Measurements from ENCODE around the gene TESPA1. TPM values are rescaled to one million over a fixed set of nuclear protein-coding genes. Genes with fewer than 3 reads are reported as not detected.
A peak's percentile ranks its signal among the peaks of the same experiment; 100 is the strongest.

Gene TESPA1
- total RNA-seq, 6 experiments from 2014 or later: not detected

DNA sequence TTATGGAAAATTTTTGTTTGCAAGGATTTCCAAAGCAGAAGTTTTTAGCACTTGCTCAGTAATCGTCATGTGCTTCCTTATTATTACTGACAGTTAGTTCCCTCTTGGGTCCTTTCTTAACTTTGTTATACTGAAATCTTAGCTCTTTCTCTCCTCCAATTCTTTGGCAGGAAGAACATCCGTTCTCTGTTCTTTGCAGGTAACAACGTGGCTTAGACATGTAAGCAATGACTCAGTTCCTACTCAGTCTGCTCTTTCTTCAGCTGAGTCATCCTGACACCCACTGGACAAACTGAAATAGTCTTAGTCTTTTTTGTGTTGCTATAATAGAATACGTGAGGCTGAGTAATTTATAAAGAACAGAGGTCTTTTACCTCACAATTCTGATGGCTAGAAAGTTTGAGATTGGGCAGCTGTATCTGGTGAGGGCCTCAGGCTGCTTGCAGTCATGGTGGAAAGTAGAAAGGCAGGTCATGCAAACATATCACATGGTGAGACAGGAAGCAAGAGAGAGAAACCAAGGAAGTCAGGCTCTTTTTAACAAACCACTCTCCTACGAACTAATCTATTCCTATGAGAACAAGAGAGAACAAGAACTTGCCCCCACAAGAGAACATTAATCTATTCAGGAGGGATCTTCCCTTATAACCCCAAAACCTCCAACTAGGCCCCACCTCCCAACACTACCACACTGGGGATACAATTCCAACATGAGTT, 49.2 kb downstream of the TESPA1 start:
- Mint-ChIP-seq H3K27me3 (ENCODE audit: insufficient read depth) (peaks cover 1% of the 10 kb centered on the region; the same call in 1 of the 2 replicates), H3K36me3 (ENCODE audit: low read depth) (peaks cover 6% of the 10 kb centered on the region; the same call in 1 of the 2 replicates), H3K9me3 (peaks cover 13% of the 10 kb centered on the region; the same call in 1 of the 2 replicates), H3K4me3 (peak overlapping the region; percentile 60), H3K4me1 (ENCODE audit: low read depth) (peaks cover 58% of the 10 kb centered on the region), H3K27ac (peak overlapping the region; percentile 87)
- TF ChIP-seq, protein P1, sequence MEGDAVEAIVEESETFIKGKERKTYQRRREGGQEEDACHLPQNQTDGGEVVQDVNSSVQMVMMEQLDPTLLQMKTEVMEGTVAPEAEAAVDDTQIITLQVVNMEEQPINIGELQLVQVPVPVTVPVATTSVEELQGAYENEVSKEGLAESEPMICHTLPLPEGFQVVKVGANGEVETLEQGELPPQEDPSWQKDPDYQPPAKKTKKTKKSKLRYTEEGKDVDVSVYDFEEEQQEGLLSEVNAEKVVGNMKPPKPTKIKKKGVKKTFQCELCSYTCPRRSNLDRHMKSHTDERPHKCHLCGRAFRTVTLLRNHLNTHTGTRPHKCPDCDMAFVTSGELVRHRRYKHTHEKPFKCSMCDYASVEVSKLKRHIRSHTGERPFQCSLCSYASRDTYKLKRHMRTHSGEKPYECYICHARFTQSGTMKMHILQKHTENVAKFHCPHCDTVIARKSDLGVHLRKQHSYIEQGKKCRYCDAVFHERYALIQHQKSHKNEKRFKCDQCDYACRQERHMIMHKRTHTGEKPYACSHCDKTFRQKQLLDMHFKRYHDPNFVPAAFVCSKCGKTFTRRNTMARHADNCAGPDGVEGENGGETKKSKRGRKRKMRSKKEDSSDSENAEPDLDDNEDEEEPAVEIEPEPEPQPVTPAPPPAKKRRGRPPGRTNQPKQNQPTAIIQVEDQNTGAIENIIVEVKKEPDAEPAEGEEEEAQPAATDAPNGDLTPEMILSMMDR (IDR thresholded peaks at IDR 0.05): no peak
- peak; percentile 89 for DNase-seq

DNA sequence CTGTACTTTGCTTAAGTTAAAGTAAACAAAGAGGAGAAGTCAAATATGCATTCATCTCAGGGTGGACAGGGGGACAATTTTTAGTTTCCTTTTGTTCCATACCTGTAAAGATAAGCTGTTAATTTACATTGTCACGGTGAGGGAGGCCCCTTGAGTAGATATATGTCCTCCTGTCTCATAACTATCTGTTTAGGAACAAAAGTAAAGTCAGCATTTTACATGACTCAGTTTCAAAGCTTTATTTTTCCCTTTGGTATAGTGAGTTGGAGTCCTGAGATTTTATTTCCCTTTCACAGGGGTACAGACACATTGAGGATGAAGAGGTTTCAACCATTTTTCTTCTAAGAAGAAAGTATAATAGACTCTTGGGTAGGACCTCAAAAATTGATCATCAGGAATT, 50.1 kb downstream of the TESPA1 start:
- Mint-ChIP-seq H3K36me3 (ENCODE audit: low read depth) (peaks cover 13% of the 10 kb centered on the region), H3K4me1 (ENCODE audit: low read depth) (peaks cover 58% of the 10 kb centered on the region), H3K27me3 (ENCODE audit: insufficient read depth) (peaks cover 1% of the 10 kb centered on the region), H3K9me3 (peaks cover 22% of the 10 kb centered on the region), H3K4me3 (no peak overlapping the region), H3K27ac (peak overlapping the region; percentile 87)
- no peak for DNase-seq
- TF ChIP-seq, protein P1 (IDR thresholded peaks at IDR 0.05): no peak

DNA sequence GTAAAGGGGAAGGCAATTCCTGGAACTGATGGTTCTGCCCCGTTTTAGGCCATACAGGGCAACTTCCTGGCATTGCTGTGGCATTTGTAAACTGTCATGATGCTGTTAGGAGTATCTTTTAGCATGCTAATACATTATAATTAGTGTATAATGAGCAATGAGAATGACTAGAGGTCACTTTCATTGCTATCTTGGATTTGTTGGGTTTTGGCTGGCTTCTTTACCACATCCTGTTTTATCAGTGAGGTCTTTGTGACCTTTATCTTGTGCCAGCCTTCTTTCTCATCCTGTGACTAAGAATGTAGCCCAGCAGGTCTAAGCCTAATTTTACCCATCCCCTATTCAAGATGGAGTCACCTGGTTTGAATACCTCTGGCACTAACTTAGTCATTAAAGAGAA, 51.2 kb downstream of the TESPA1 start:
- Mint-ChIP-seq H3K27me3 (ENCODE audit: insufficient read depth) (peaks cover 1% of the 10 kb centered on the region), H3K9me3 (peaks cover 22% of the 10 kb centered on the region), H3K36me3 (ENCODE audit: low read depth) (peaks cover 13% of the 10 kb centered on the region), H3K4me3 (no peak overlapping the region), H3K27ac (peak overlapping the region; percentile 87), H3K4me1 (ENCODE audit: low read depth) (peaks cover 58% of the 10 kb centered on the region)
- DNase-seq: peak; percentile 42
- TF ChIP-seq, protein P1 (IDR thresholded peaks at IDR 0.05): no peak

DNA sequence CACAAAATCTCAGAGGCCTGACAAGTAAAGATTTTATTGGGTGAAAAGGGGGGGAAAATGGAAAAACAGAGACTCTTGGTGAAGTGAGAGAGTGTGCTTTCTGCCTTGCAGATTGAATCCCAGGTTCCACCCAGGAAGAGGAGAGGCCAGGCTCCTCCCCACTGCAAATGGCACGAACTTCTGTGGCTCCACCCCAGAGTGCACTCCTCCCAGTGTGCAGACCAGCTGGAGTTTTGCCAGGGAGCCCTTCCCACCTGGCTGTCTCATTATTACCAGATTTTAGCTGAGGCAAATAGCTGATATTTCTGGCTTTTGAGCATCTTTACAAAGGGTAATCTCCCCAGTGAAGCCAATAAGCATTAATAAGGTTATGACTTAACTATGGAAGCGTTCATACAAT, 51.9 kb downstream of the TESPA1 start:
- H3K27me3 Mint-ChIP-seq (ENCODE audit: insufficient read depth): peaks cover 1% of the 10 kb centered on the region
- H3K4me3 Mint-ChIP-seq: no peak overlapping the region
- peaks cover 22% of the 10 kb centered on the region for H3K9me3 Mint-ChIP-seq
- DNase-seq: no peak
- peaks cover 58% of the 10 kb centered on the region for H3K4me1 Mint-ChIP-seq (ENCODE audit: low read depth)
- TF ChIP-seq, protein P1 (IDR thresholded peaks at IDR 0.05): no peak
- H3K36me3 Mint-ChIP-seq (ENCODE audit: low read depth): peaks cover 13% of the 10 kb centered on the region
- peak overlapping the region; percentile 30; the same call in 1 of the 2 replicates for H3K27ac Mint-ChIP-seq

DNA sequence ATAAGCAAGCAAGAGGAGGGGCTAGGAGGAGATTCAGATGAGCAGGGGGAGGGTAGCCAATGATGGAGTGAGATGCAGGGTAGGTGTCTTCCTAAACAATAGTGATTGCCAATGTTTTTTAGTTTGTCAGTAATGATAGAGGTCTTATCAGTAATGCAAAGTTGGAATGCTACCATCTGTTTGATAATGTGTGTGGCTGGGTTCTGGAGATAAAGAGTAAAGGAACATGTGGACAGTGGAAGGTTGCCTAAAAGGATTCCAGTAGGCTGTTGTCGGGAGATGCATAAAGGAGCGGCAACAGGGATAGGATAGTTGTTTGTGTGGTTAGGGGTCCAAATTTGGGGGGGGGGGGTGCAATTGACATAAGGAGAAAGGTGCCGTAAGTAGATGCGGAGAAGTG, 52.5 kb downstream of the TESPA1 start:
- H3K27ac Mint-ChIP-seq: no peak overlapping the region
- peaks cover 56% of the 10 kb centered on the region for H3K4me1 Mint-ChIP-seq (ENCODE audit: low read depth)
- TF ChIP-seq, protein P1 (IDR thresholded peaks at IDR 0.05): no peak
- peaks cover 13% of the 10 kb centered on the region for H3K36me3 Mint-ChIP-seq (ENCODE audit: low read depth)
- H3K9me3 Mint-ChIP-seq: peaks cover 22% of the 10 kb centered on the region
- no peak for DNase-seq
- no peak overlapping the region for H3K4me3 Mint-ChIP-seq
- H3K27me3 Mint-ChIP-seq (ENCODE audit: insufficient read depth): peaks cover 3% of the 10 kb centered on the region

Data from HFFc6 (cell line).